GM19455 (cell line): ENCODE measurements around the gene RFC3.
A peak's percentile ranks its signal among the peaks of the same experiment; 100 is the strongest.
"Not testable (repeated sequence)": the region's sequence is repeated elsewhere in the genome, so short reads cannot be mapped to it uniquely, and the experiment has no call there.

Experiments
- ATAC-seq: cut with Tn5 transposase; IDR thresholded peaks from one replicate; pipeline ENCODE4 v1.9.1; 2021; ENCODE audit not compliant: unreplicated experiment

Gene RFC3

GRCh38 chr13:33806470-33807248 is 11.3 kb upstream of the RFC3 start:
- no peak for ATAC-seq

GRCh38 chr13:33812829-33813228 is 5.1 kb upstream of the RFC3 start:
- not testable (repeated sequence) for ATAC-seq

GRCh38 chr13:33815011-33815550 is 2.9 kb upstream of the RFC3 start:
- no peak for ATAC-seq

GRCh38 chr13:33816912-33817311 is 1.0 kb upstream of the RFC3 start:
- ATAC-seq: no peak

- ATAC-seq: peak; percentile 5
Measured at GRCh38 chr13:33817513-33817900, 442 bp upstream of the RFC3 start.

GRCh38 chr13:33825083-33825482 is 7.1 kb downstream of the RFC3 start:
- no peak for ATAC-seq

- no peak for ATAC-seq
Measured at GRCh38 chr13:33827139-33827538, 9.2 kb downstream of the RFC3 start.

- no peak for ATAC-seq
Measured at GRCh38 chr13:33828431-33829129, 10.6 kb downstream of the RFC3 start.

- no peak for ATAC-seq
Measured at GRCh38 chr13:33832872-33833271, 14.9 kb downstream of the RFC3 start.

GRCh38 chr13:33838647-33839046 is 20.7 kb downstream of the RFC3 start:
- ATAC-seq: no peak

GRCh38 chr13:33840402-33840801 is 22.5 kb downstream of the RFC3 start:
- ATAC-seq: no peak

GRCh38 chr13:33842207-33842606 is 24.3 kb downstream of the RFC3 start:
- no peak for ATAC-seq

- ATAC-seq: no peak
Measured at GRCh38 chr13:33842986-33843385, 25.0 kb downstream of the RFC3 start.

GRCh38 chr13:33845572-33846302 is 27.8 kb downstream of the RFC3 start:
- no peak for ATAC-seq

- ATAC-seq: no peak
Measured at GRCh38 chr13:33846303-33847062, 28.5 kb downstream of the RFC3 start.

GRCh38 chr13:33849211-33849610 is 31.3 kb downstream of the RFC3 start:
- no peak for ATAC-seq

GRCh38 chr13:33855371-33855895 is 37.5 kb downstream of the RFC3 start:
- ATAC-seq: no peak

GRCh38 chr13:33859691-33860303 is 41.8 kb downstream of the RFC3 start:
- no peak for ATAC-seq

- no peak for ATAC-seq
Measured at GRCh38 chr13:33860526-33860925, 42.6 kb downstream of the RFC3 start.

GRCh38 chr13:33862016-33862415 is 44.1 kb downstream of the RFC3 start:
- ATAC-seq: no peak
